ENCODE results near the gene SRGAP1. TPM values are rescaled to one million over a fixed set of nuclear protein-coding genes. Genes with fewer than 3 reads are reported as not detected.

The SRGAP1 gene
- polyA plus RNA-seq, 1 donor (not counting 4 experiments of a cell fraction or from before 2014, with no cell fraction given), result 4.5 TPM

GRCh38 chr12:64051057-64051456, 206.6 kb downstream of the SRGAP1 start:
- FAIRE-seq, result no peak
- no peaks in the 10 kb centered on the region for H3K4me1 ChIP-seq (ENCODE audit: control insufficient read depth, extremely low read depth, insufficient read depth, low read length)
- H3K27me3 ChIP-seq (ENCODE audit: control insufficient read depth, extremely low read depth, insufficient read depth, low read length), result no peaks in the 10 kb centered on the region
- no peaks in the 10 kb centered on the region for H3K9me1 ChIP-seq (ENCODE audit: control insufficient read depth, extremely low read depth, insufficient read depth, low read length)
- TF ChIP-seq CTCF (optimal IDR thresholded peaks at IDR 0.05 in 1 of 3, IDR thresholded peaks at IDR 0.05 in 1 of 3, conservative IDR thresholded peaks at IDR 0.05 in 1 of 3; ENCODE audit: extremely low read depth in 1 of 3, insufficient read depth in 2 of 3, low read length in 3 of 3) (no peak), EZH2 (IDR thresholded peaks at IDR 0.05; ENCODE audit: low read length) (no peak)
- H3K4me2 ChIP-seq (ENCODE audit: control insufficient read depth, extremely low read depth, insufficient read depth, low read depth, low read length), result no peak overlapping the region
- H3K79me2 ChIP-seq (ENCODE audit: control insufficient read depth, insufficient read depth, low read length), result no peaks in the 10 kb centered on the region
- no peak overlapping the region for H3K27ac ChIP-seq (ENCODE audit: control insufficient read depth, insufficient read depth, low read length)
- no peak overlapping the region for H2AFZ ChIP-seq (ENCODE audit: control insufficient read depth, low read length)
- dilution Hi-C loops (cut with MboI; ENCODE audit: extremely low pct_ligation_motif_present, low sequenced_read_pairs), result no loop called here
- H4K20me1 ChIP-seq (ENCODE audit: control insufficient read depth, extremely low read depth, insufficient read depth, low read length), result no peaks in the 10 kb centered on the region
- no peaks in the 10 kb centered on the region for H3K36me3 ChIP-seq (ENCODE audit: control insufficient read depth in 2 of 2, extremely low read depth in 1 of 2, insufficient read depth in 2 of 2, low read length in 2 of 2)
- H3K4me3 ChIP-seq (ENCODE audit: control insufficient read depth in 2 of 3, extremely low read depth in 1 of 3, insufficient read depth in 2 of 3, low read depth in 1 of 3, low read length in 3 of 3), result no peak overlapping the region
- DNase-seq (ENCODE audit: low read depth, low spot score), result no peak
- no peaks in the 10 kb centered on the region for H3K9me3 ChIP-seq (ENCODE audit: control insufficient read depth, low read depth, low read length)
- no peak overlapping the region for H3K9ac ChIP-seq (ENCODE audit: control insufficient read depth, extremely low read depth, insufficient read depth, low read length)

- H4K20me1 ChIP-seq (ENCODE audit: control insufficient read depth, extremely low read depth, insufficient read depth, low read length), result no peaks in the 10 kb centered on the region
- no peaks in the 10 kb centered on the region for H3K4me1 ChIP-seq (ENCODE audit: control insufficient read depth, extremely low read depth, insufficient read depth, low read length)
- H3K79me2 ChIP-seq (ENCODE audit: control insufficient read depth, insufficient read depth, low read length), result no peaks in the 10 kb centered on the region
- no peak overlapping the region for H3K9ac ChIP-seq (ENCODE audit: control insufficient read depth, extremely low read depth, insufficient read depth, low read length)
- TF ChIP-seq CTCF (optimal IDR thresholded peaks at IDR 0.05 in 1 of 3, IDR thresholded peaks at IDR 0.05 in 1 of 3, conservative IDR thresholded peaks at IDR 0.05 in 1 of 3; ENCODE audit: extremely low read depth in 1 of 3, insufficient read depth in 2 of 3, low read length in 3 of 3), result no peak
- TF ChIP-seq EZH2 (IDR thresholded peaks at IDR 0.05; ENCODE audit: low read length), result no peak
- no peak for DNase-seq (ENCODE audit: low read depth, low spot score)
- H3K27ac ChIP-seq (ENCODE audit: control insufficient read depth, insufficient read depth, low read length), result no peak overlapping the region
- H3K9me3 ChIP-seq (ENCODE audit: control insufficient read depth, low read depth, low read length), result no peaks in the 10 kb centered on the region
- H3K9me1 ChIP-seq (ENCODE audit: control insufficient read depth, extremely low read depth, insufficient read depth, low read length), result no peaks in the 10 kb centered on the region
- H2AFZ ChIP-seq (ENCODE audit: control insufficient read depth, low read length), result no peak overlapping the region
- no peaks in the 10 kb centered on the region for H3K27me3 ChIP-seq (ENCODE audit: control insufficient read depth, extremely low read depth, insufficient read depth, low read length)
- no peak overlapping the region for H3K4me3 ChIP-seq (ENCODE audit: control insufficient read depth in 2 of 3, extremely low read depth in 1 of 3, insufficient read depth in 2 of 3, low read depth in 1 of 3, low read length in 3 of 3)
- dilution Hi-C loops (cut with MboI; ENCODE audit: extremely low pct_ligation_motif_present, low sequenced_read_pairs), result no loop called here
- no peak overlapping the region for H3K4me2 ChIP-seq (ENCODE audit: control insufficient read depth, extremely low read depth, insufficient read depth, low read depth, low read length)
- H3K36me3 ChIP-seq (ENCODE audit: control insufficient read depth in 2 of 2, extremely low read depth in 1 of 2, insufficient read depth in 2 of 2, low read length in 2 of 2), result no peaks in the 10 kb centered on the region
- no peak for FAIRE-seq
Observed at GRCh38 chr12:64053117-64053516, 208.6 kb downstream of the SRGAP1 start.
